ENCODE data around the gene IL17RB. TPM values are rescaled to one million over a fixed set of nuclear protein-coding genes. Genes with fewer than 3 reads are reported as not detected.

The IL17RB gene
- total and polyA plus RNA-seq, 5 donors from 2014 or later: 2.5 to 5.1 (median 3.6) TPM

DNA sequence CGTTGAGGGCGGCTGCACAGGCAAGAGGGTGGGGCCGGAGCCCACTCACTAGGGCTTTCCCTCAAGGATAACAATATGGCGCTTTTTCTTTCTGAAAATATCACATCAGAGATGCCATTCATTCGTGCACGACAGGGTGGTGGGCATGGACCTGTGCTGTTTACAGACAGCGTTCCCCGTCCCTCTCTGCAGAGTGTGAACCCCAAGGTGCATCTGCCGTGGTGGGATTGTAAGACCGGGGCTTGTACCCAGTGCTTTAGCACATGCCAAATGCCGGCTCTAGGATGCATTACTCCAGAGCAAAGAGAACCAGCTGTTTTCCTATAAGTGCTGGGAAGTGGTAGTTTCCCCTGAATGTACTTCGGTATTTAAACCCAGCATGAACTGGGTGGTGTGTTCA lies 37.1 kb upstream of the IL17RB start:
- no peaks in the 10 kb centered on the region for H3K27me3 ChIP-seq (ENCODE audit: control insufficient read depth, insufficient read depth, low read length)
- H3K9me3 Mint-ChIP-seq: no peaks in the 10 kb centered on the region
- no peaks in the 10 kb centered on the region for H3K4me1 ChIP-seq (ENCODE audit: control insufficient read depth, insufficient read depth, low read length, poor library complexity, severe bottlenecking)
- H3K27ac Mint-ChIP-seq: no peak overlapping the region
- H3K36me3 ChIP-seq (ENCODE audit: control insufficient read depth, insufficient read depth, low read length): no peaks in the 10 kb centered on the region
- H3K27ac ChIP-seq (ENCODE audit: insufficient read depth, low read length, poor library complexity, severe bottlenecking): no peak overlapping the region
- ATAC-seq (ENCODE audit: low read depth in 2 of 2) (no peak), DNase-seq (no peak)
- no peak overlapping the region for H3K4me3 Mint-ChIP-seq
- no peaks in the 10 kb centered on the region for H3K9me3 ChIP-seq (ENCODE audit: control insufficient read depth in 2 of 2, low read length in 2 of 2)
- no peaks in the 10 kb centered on the region for H3K4me1 Mint-ChIP-seq
- no peak overlapping the region for H3K4me3 ChIP-seq (ENCODE audit: low read depth, low read length)
- H3K27me3 Mint-ChIP-seq: peaks cover 5% of the 10 kb centered on the region
- no peaks in the 10 kb centered on the region for H3K36me3 Mint-ChIP-seq

DNA sequence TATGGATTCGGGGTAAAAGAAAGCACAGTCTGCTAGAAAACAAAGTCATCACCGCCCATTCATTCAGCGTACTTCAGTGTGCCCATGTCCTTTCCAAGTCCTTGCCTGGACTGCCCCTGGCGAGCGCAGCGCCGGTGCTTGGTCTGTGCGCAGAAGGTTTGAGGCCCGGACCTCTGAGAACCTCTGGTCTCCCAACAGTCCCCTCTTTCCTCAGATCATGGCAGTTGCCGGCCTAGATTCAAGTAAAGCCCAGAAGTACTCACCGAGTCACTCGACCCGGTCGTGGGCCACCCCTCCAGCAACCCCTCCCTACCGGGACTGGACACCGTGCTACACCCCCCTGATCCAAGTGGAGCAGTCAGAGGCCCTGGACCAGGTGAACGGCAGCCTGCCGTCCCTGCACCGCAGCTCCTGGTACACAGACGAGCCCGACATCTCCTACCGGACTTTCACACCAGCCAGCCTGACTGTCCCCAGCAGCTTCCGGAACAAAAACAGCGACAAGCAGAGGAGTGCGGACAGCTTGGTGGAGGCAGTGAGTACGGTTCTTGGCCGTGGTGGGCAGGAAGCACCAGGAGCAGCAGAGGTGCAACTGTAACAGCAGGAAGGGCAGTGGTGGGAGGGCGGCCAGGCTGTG lies 36.5 kb upstream of the IL17RB start:
- Mint-ChIP-seq H3K4me3 (no peak overlapping the region), H3K27me3 (peaks cover 5% of the 10 kb centered on the region), H3K36me3 (no peaks in the 10 kb centered on the region), H3K27ac (no peak overlapping the region), H3K9me3 (no peaks in the 10 kb centered on the region), H3K4me1 (no peaks in the 10 kb centered on the region)
- no peak for ATAC-seq (ENCODE audit: low read depth in 2 of 2)
- Histone ChIP-seq H3K27me3 (ENCODE audit: control insufficient read depth, insufficient read depth, low read length) (no peaks in the 10 kb centered on the region), H3K9me3 (ENCODE audit: control insufficient read depth in 2 of 2, low read length in 2 of 2) (no peaks in the 10 kb centered on the region), H3K4me3 (ENCODE audit: low read depth, low read length) (no peak overlapping the region), H3K4me1 (ENCODE audit: control insufficient read depth, insufficient read depth, low read length, poor library complexity, severe bottlenecking) (no peaks in the 10 kb centered on the region), H3K27ac (ENCODE audit: insufficient read depth, low read length, poor library complexity, severe bottlenecking) (no peak overlapping the region), H3K36me3 (ENCODE audit: control insufficient read depth, insufficient read depth, low read length) (no peaks in the 10 kb centered on the region)
- no peak for DNase-seq

DNA sequence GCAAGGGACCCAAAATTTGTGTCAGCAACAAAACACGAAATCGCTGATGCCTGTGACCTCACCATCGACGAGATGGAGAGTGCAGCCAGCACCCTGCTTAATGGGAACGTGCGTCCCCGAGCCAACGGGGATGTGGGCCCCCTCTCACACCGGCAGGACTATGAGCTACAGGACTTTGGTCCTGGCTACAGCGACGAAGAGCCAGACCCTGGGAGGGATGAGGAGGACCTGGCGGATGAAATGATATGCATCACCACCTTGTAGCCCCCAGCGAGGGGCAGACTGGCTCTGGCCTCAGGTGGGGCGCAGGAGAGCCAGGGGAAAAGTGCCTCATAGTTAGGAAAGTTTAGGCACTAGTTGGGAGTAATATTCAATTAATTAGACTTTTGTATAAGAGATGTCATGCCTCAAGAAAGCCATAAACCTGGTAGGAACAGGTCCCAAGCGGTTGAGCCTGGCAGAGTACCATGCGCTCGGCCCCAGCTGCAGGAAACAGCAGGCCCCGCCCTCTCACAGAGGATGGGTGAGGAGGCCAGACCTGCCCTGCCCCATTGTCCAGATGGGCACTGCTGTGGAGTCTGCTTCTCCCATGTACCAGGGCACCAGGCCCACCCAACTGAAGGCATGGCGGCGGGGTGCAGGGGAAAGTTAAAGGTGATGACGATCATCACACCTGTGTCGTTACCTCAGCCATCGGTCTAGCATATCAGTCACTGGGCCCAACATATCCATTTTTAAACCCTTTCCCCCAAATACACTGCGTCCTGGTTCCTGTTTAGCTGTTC lies 35.0 kb upstream of the IL17RB start:
- no peaks in the 10 kb centered on the region for H3K36me3 Mint-ChIP-seq
- H3K27ac ChIP-seq (ENCODE audit: insufficient read depth, low read length, poor library complexity, severe bottlenecking): no peak overlapping the region
- H3K4me3 ChIP-seq (ENCODE audit: low read depth, low read length): no peak overlapping the region
- peaks cover 9% of the 10 kb centered on the region for H3K27me3 Mint-ChIP-seq
- H3K4me3 Mint-ChIP-seq: no peak overlapping the region
- no peaks in the 10 kb centered on the region for H3K27me3 ChIP-seq (ENCODE audit: control insufficient read depth, insufficient read depth, low read length)
- no peaks in the 10 kb centered on the region for H3K9me3 Mint-ChIP-seq
- no peaks in the 10 kb centered on the region for H3K4me1 Mint-ChIP-seq
- no peak for ATAC-seq (ENCODE audit: low read depth in 2 of 2)
- no peak overlapping the region for H3K27ac Mint-ChIP-seq
- no peaks in the 10 kb centered on the region for H3K36me3 ChIP-seq (ENCODE audit: control insufficient read depth, insufficient read depth, low read length)
- DNase-seq: no peak
- no peaks in the 10 kb centered on the region for H3K4me1 ChIP-seq (ENCODE audit: control insufficient read depth, insufficient read depth, low read length, poor library complexity, severe bottlenecking)
- no peaks in the 10 kb centered on the region for H3K9me3 ChIP-seq (ENCODE audit: control insufficient read depth in 2 of 2, low read length in 2 of 2)

DNA sequence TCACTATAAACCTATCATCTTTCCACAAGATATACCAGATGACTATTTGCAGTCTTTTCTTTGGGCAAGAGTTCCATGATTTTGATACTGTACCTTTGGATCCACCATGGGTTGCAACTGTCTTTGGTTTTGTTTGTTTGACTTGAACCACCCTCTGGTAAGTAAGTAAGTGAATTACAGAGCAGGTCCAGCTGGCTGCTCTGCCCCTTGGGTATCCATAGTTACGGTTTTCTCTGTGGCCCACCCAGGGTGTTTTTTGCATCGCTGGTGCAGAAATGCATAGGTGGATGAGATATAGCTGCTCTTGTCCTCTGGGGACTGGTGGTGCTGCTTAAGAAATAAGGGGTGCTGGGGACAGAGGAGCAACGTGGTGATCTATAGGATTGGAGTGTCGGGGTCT lies 33.9 kb upstream of the IL17RB start:
- no peaks in the 10 kb centered on the region for H3K36me3 ChIP-seq (ENCODE audit: control insufficient read depth, insufficient read depth, low read length)
- Mint-ChIP-seq H3K27ac (no peak overlapping the region), H3K27me3 (peaks cover 9% of the 10 kb centered on the region), H3K4me1 (no peaks in the 10 kb centered on the region), H3K36me3 (no peaks in the 10 kb centered on the region), H3K9me3 (no peaks in the 10 kb centered on the region), H3K4me3 (no peak overlapping the region)
- no peaks in the 10 kb centered on the region for H3K27me3 ChIP-seq (ENCODE audit: control insufficient read depth, insufficient read depth, low read length)
- H3K4me1 ChIP-seq (ENCODE audit: control insufficient read depth, insufficient read depth, low read length, poor library complexity, severe bottlenecking): no peaks in the 10 kb centered on the region
- ATAC-seq (ENCODE audit: low read depth in 2 of 2) (no peak), DNase-seq (no peak)
- no peak overlapping the region for H3K4me3 ChIP-seq (ENCODE audit: low read depth, low read length)
- H3K27ac ChIP-seq (ENCODE audit: insufficient read depth, low read length, poor library complexity, severe bottlenecking): no peak overlapping the region
- no peaks in the 10 kb centered on the region for H3K9me3 ChIP-seq (ENCODE audit: control insufficient read depth in 2 of 2, low read length in 2 of 2)

DNA sequence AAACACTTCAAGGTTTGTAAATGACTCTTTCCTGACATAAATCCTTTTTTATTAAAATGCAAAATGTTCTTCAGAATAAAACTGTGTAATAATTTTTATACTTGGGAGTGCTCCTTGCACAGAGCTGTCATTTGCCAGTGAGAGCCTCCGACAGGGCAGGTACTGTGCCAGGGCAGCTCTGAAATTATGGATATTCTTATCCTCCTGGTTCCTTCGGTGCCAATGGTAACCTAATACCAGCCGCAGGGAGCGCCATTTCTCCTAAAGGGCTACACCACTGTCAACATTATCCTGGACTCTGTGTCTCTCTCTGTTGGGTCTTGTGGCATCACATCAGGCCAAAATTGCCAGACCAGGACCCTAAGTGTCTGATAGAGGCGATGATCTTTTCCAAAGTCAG lies 33.1 kb upstream of the IL17RB start:
- Mint-ChIP-seq H3K4me1 (no peaks in the 10 kb centered on the region), H3K9me3 (no peaks in the 10 kb centered on the region), H3K27ac (no peak overlapping the region), H3K36me3 (no peaks in the 10 kb centered on the region), H3K4me3 (no peak overlapping the region), H3K27me3 (peaks cover 14% of the 10 kb centered on the region)
- Histone ChIP-seq H3K4me3 (ENCODE audit: low read depth, low read length) (no peak overlapping the region), H3K9me3 (ENCODE audit: control insufficient read depth in 2 of 2, low read length in 2 of 2) (no peaks in the 10 kb centered on the region), H3K27me3 (ENCODE audit: control insufficient read depth, insufficient read depth, low read length) (no peaks in the 10 kb centered on the region), H3K36me3 (ENCODE audit: control insufficient read depth, insufficient read depth, low read length) (no peaks in the 10 kb centered on the region), H3K4me1 (ENCODE audit: control insufficient read depth, insufficient read depth, low read length, poor library complexity, severe bottlenecking) (no peaks in the 10 kb centered on the region), H3K27ac (ENCODE audit: insufficient read depth, low read length, poor library complexity, severe bottlenecking) (no peak overlapping the region)
- ATAC-seq (ENCODE audit: low read depth in 2 of 2) (no peak), DNase-seq (no peak)

DNA sequence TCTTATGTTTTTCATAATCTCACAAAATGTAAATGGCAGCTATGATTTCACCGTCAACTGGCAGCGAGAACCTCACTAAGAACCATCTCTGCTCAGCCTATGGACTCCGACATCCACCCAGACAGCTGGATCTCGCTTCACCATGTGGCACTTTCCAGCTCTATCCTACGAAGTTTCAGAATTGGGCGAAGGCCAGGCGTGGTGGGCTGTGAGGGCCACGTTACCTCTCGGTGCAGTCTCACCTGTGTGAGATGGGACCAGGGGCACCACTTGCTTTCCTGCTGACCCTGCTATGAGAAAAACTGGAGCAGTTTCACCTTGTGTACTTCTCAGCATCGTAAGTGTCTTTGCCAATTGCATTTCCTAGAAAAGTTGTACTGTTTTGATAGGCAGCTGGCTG lies 32.5 kb upstream of the IL17RB start:
- ATAC-seq (ENCODE audit: low read depth in 2 of 2) (no peak), DNase-seq (no peak)
- no peak overlapping the region for H3K4me3 ChIP-seq (ENCODE audit: low read depth, low read length)
- no peaks in the 10 kb centered on the region for H3K36me3 ChIP-seq (ENCODE audit: control insufficient read depth, insufficient read depth, low read length)
- no peak overlapping the region for H3K27ac ChIP-seq (ENCODE audit: insufficient read depth, low read length, poor library complexity, severe bottlenecking)
- no peaks in the 10 kb centered on the region for H3K36me3 Mint-ChIP-seq
- no peaks in the 10 kb centered on the region for H3K4me1 Mint-ChIP-seq
- no peak overlapping the region for H3K27ac Mint-ChIP-seq
- no peaks in the 10 kb centered on the region for H3K4me1 ChIP-seq (ENCODE audit: control insufficient read depth, insufficient read depth, low read length, poor library complexity, severe bottlenecking)
- no peaks in the 10 kb centered on the region for H3K27me3 ChIP-seq (ENCODE audit: control insufficient read depth, insufficient read depth, low read length)
- H3K27me3 Mint-ChIP-seq: peaks cover 20% of the 10 kb centered on the region
- H3K9me3 Mint-ChIP-seq: no peaks in the 10 kb centered on the region
- no peaks in the 10 kb centered on the region for H3K9me3 ChIP-seq (ENCODE audit: control insufficient read depth in 2 of 2, low read length in 2 of 2)
- no peak overlapping the region for H3K4me3 Mint-ChIP-seq

DNA sequence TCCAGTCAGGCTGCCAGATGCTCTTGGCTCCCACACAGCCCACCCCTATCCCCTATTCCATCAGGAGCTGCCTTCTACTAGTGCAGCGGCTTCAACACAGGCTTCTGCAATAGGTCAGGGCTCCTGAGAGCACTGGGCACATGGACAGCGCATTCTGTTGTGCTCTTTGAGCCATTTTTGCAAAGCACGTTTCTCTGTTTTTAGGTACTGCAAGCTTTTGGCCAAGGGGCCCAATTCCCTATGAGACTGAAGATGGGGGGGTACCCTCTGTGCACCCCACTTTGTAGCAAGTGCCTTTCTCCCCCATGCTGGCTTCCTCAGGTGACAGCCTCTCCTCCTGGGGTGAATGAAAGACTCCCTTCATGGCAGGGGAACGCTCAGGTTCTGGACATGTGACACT lies 31.3 kb upstream of the IL17RB start:
- Histone ChIP-seq H3K36me3 (ENCODE audit: control insufficient read depth, insufficient read depth, low read length) (no peaks in the 10 kb centered on the region), H3K9me3 (ENCODE audit: control insufficient read depth in 2 of 2, low read length in 2 of 2) (no peaks in the 10 kb centered on the region), H3K4me3 (ENCODE audit: low read depth, low read length) (no peak overlapping the region), H3K27me3 (ENCODE audit: control insufficient read depth, insufficient read depth, low read length) (no peaks in the 10 kb centered on the region), H3K27ac (ENCODE audit: insufficient read depth, low read length, poor library complexity, severe bottlenecking) (no peak overlapping the region), H3K4me1 (ENCODE audit: control insufficient read depth, insufficient read depth, low read length, poor library complexity, severe bottlenecking) (no peaks in the 10 kb centered on the region)
- H3K27ac Mint-ChIP-seq: peak overlapping the region in 1 of 3 donors; percentile 60
- no peaks in the 10 kb centered on the region for H3K9me3 Mint-ChIP-seq
- no peaks in the 10 kb centered on the region for H3K36me3 Mint-ChIP-seq
- H3K27me3 Mint-ChIP-seq: peaks cover 20% of the 10 kb centered on the region
- H3K4me1 Mint-ChIP-seq: no peaks in the 10 kb centered on the region
- no peak for DNase-seq
- ATAC-seq (ENCODE audit: low read depth in 2 of 2): no peak
- no peak overlapping the region for H3K4me3 Mint-ChIP-seq

DNA sequence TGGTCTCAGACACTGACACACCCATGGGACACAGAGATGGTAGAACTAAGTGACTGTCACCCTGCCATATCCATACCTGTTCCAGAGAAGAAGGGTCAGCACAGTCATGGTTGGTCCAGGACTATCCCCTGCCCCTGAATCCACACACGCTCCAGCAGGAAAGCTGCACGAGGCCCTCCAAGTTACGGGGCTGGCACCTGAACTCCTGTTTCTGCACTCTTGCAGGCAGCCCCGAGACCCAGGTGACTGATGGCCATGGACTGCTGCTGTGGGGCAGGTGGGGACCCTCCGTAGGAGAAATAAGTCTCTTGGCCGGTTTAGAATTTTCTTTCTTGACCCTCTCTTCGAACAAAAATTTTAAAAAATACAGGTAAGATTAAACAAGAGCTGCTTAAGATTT lies 30.7 kb upstream of the IL17RB start:
- Mint-ChIP-seq H3K9me3 (no peaks in the 10 kb centered on the region), H3K4me1 (no peaks in the 10 kb centered on the region), H3K36me3 (no peaks in the 10 kb centered on the region), H3K4me3 (no peak overlapping the region), H3K27ac (no peak overlapping the region), H3K27me3 (peaks cover 20% of the 10 kb centered on the region)
- no peaks in the 10 kb centered on the region for H3K4me1 ChIP-seq (ENCODE audit: control insufficient read depth, insufficient read depth, low read length, poor library complexity, severe bottlenecking)
- H3K36me3 ChIP-seq (ENCODE audit: control insufficient read depth, insufficient read depth, low read length): no peaks in the 10 kb centered on the region
- DNase-seq (no peak), ATAC-seq (ENCODE audit: low read depth in 2 of 2) (no peak)
- no peak overlapping the region for H3K27ac ChIP-seq (ENCODE audit: insufficient read depth, low read length, poor library complexity, severe bottlenecking)
- no peaks in the 10 kb centered on the region for H3K9me3 ChIP-seq (ENCODE audit: control insufficient read depth in 2 of 2, low read length in 2 of 2)
- H3K27me3 ChIP-seq (ENCODE audit: control insufficient read depth, insufficient read depth, low read length): no peaks in the 10 kb centered on the region
- H3K4me3 ChIP-seq (ENCODE audit: low read depth, low read length): no peak overlapping the region
